ENCODE data around the gene PROM2.
A peak's percentile ranks its signal among the peaks of the same experiment; 100 is the strongest.

The PROM2 gene

DNA sequence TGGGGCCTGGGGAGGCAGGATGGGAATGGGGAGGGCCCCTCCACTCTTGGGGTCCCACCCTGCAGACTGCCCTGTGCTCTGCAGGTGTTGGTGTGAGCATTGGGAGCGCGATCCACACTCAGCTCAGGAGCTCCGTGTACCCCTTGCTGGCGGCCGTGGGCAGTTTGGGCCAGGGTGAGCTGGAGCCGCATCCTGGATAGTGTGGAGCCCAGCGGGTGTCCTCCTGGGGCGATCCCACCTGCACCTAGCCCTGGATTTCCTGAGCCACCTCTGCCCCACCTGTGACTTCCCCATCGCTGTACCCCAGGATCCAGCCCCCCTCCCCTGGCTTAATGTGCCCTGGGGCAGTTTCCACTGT is 2.6 kb downstream of the PROM2 start:
- DNase-seq (no peak), ATAC-seq (no peak)
- H3K4me3 Mint-ChIP-seq = no peak overlapping the region
- H3K4me1 Mint-ChIP-seq = no peaks in the 10 kb centered on the region
- H3K27ac Mint-ChIP-seq = no peak overlapping the region
- no peaks in the 10 kb centered on the region for H3K9me3 Mint-ChIP-seq
- H3K27me3 Mint-ChIP-seq = no peaks in the 10 kb centered on the region

DNA sequence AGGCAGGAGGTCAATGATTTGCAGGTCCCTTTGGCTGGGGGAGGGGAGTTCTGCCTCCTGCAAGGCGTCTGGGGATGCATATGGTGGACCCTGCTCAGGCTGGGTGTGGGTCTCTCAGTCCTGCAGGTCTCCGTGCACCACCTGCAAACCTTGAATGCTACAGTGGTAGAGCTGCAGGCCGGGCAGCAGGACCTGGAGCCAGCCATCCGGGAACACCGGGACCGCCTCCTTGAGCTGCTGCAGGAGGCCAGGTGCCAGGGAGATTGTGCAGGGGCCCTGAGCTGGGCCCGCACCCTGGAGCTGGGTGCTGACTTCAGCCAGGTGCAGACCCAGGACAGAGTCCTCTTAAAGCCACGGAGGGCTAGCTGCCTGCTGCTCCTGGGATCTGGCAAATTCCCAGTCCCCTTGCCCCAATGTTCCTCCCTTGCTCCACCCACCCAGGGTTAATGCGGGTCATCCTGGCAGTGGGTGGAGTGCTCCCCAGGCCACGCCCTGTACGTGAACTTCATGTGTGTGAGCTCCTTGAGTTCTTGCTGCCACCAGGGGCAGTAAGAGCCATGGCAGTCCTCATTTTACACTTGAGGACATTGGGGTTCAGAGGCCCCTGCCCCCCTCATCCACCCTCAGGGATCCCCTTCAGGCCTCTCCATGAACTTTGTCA is 3.1 kb downstream of the PROM2 start:
- H3K4me1 Mint-ChIP-seq = no peaks in the 10 kb centered on the region
- no peaks in the 10 kb centered on the region for H3K9me3 Mint-ChIP-seq
- no peaks in the 10 kb centered on the region for H3K27me3 Mint-ChIP-seq
- H3K4me3 Mint-ChIP-seq = no peak overlapping the region
- H3K27ac Mint-ChIP-seq = peak overlapping the region in 1 of 2 donors; percentile 54
- ATAC-seq = no peak
- DNase-seq = no peak

DNA sequence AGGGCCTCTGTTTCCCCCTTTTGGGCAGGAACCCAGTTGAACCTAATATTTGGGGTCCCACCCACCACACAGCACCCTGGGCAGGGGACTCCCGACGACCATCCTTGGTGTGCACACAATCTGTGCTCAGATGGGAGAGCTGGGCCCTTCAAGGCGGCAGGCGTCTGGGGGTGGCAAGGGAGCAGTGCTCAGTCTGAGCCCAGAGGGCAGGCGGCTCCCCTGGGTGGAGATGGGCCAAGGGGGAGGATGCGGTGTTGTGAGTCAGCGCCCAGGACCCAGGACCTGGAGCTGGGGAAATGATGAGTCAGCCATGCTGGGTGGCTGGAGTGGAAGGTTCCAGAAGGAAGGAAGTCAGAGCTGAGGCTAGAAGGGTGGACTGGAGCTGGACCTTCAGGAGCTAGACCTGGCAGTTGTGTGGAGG is 3.8 kb downstream of the PROM2 start:
- no peaks in the 10 kb centered on the region for H3K4me1 Mint-ChIP-seq
- no peak overlapping the region for H3K27ac Mint-ChIP-seq
- H3K9me3 Mint-ChIP-seq = no peaks in the 10 kb centered on the region
- ATAC-seq (no peak), DNase-seq (no peak)
- no peak overlapping the region for H3K4me3 Mint-ChIP-seq
- H3K27me3 Mint-ChIP-seq = no peaks in the 10 kb centered on the region

DNA sequence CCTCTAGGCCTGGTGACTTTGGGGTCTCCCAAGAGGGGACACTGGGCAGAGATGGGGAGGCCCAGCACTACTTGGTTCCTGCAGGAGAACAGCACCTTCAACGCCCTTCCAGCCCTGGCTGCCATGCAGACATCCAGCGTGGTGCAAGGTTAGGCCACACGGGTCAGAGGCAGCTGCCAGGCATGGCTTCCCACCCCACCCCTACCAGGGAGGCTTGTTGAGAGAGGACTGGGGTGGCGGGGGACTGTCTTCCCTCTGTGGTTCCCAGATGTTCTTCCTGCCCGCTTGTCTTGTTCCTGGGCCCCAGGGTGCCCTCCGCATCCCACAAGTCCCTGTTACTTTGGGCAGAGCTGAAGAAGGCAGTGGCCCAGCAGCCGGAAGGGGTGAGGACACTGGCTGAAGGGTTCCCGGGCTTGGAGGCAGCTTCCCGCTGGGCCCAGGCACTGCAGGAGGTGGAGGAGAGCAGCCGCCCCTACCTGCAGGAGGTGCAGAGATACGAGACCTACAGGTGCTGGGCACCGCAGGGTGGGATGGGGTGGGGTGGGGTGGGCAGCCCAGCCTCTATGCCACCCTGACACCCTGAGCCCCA is 4.5 kb downstream of the PROM2 start:
- Mint-ChIP-seq H3K4me3 (no peak overlapping the region), H3K9me3 (no peaks in the 10 kb centered on the region), H3K27me3 (no peaks in the 10 kb centered on the region), H3K4me1 (no peaks in the 10 kb centered on the region), H3K27ac (no peak overlapping the region)
- ATAC-seq (no peak), DNase-seq (no peak)

- Mint-ChIP-seq H3K9me3 (no peaks in the 10 kb centered on the region), H3K27ac (no peak overlapping the region), H3K4me3 (no peak overlapping the region), H3K4me1 (no peaks in the 10 kb centered on the region), H3K27me3 (no peaks in the 10 kb centered on the region)
- DNase-seq (no peak), ATAC-seq (no peak)
Observed at GRCh38 chr2:95279435-95280035, 5.3 kb downstream of the PROM2 start.

DNA sequence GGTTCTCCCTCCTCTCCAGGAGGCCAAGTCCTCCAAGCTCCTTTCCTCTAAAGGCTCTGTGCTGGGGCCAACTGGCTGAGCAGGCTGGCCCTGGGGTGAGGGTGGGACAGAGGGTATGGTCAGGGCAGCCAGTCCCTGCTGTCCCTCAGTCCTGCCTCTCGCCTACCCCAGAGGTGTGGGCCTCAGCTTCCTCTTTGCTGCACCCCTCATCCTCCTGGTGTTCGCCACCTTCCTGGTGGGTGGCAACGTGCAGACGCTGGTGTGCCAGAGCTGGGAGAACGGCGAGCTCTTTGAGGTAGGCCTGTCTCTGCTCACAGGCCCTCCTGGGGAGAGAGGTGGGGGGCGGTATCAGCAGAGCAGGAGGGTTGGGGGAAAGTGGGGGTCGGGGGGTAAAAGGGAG is 6.8 kb downstream of the PROM2 start:
- ATAC-seq (no peak), DNase-seq (no peak)
- no peak overlapping the region for H3K4me3 Mint-ChIP-seq
- no peaks in the 10 kb centered on the region for H3K27me3 Mint-ChIP-seq
- H3K4me1 Mint-ChIP-seq = no peaks in the 10 kb centered on the region
- no peaks in the 10 kb centered on the region for H3K9me3 Mint-ChIP-seq
- peak overlapping the region in 1 of 2 donors; percentile 54 for H3K27ac Mint-ChIP-seq

- DNase-seq = no peak
Observed at GRCh38 chr2:95281786-95282185, 7.5 kb downstream of the PROM2 start.

DNA sequence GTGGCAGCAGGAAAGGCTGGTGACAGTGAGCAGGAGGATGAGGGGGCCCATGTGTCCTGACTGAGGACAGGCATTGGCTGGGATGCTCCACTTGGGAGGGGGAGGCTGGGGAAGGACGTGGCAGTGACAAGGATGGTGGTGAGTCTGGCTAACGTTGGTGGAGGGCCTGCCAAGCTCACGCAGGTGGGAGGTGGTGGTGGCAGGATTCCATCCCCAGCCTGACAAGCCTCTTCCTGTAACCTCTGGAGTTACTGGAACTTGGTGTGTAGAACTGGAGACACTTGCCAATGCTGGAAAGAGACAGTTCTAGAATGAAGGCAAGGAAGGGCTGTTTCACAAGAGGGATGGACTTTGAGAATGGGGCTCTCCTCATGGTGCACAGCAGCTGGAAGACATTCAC is 8.2 kb downstream of the PROM2 start:
- Mint-ChIP-seq H3K27ac (peak overlapping the region in 1 of 2 donors; percentile 75), H3K9me3 (no peaks in the 10 kb centered on the region), H3K4me3 (no peak overlapping the region), H3K4me1 (no peaks in the 10 kb centered on the region), H3K27me3 (no peaks in the 10 kb centered on the region)
- ATAC-seq = no peak
- DNase-seq = no peak

More at GRCh38 chr2:95281786-95282185, 7.5 kb downstream of the PROM2 start:
- Mint-ChIP-seq H3K27ac (no peak overlapping the region), H3K4me1 (no peaks in the 10 kb centered on the region), H3K9me3 (no peaks in the 10 kb centered on the region), H3K4me3 (no peak overlapping the region), H3K27me3 (no peaks in the 10 kb centered on the region)
- peak; percentile 33 for ATAC-seq

DNA sequence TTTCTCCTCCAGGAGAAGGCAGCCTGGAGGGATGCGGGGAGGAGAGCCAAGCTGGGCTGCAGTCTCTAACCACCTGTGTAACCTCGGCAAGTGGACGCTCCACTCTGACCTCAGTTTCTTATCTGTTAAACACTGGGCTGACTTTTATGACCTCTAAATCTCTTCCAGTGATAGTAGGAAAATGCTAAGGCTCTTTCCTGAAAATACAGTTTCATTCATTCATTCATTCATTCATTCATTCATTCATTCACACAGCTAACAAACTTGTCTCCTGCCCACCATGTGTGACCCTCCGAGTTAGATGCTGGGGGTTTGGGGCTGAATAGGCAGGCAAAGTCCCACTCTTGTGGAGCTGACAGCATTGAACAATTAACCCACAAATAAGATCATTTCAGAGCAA is 9.3 kb downstream of the PROM2 start:
- Mint-ChIP-seq H3K27ac (peak overlapping the region in 1 of 2 donors; percentile 31), H3K9me3 (no peaks in the 10 kb centered on the region), H3K27me3 (no peaks in the 10 kb centered on the region), H3K4me3 (no peak overlapping the region), H3K4me1 (no peaks in the 10 kb centered on the region)
- no peak for DNase-seq
- no peak for ATAC-seq

- peaks cover 5 to 8% of the 10 kb centered on the region in 2 donors for H3K9me3 Mint-ChIP-seq
- no peaks in the 10 kb centered on the region for H3K4me1 Mint-ChIP-seq
- H3K27me3 Mint-ChIP-seq = no peaks in the 10 kb centered on the region
- no peak overlapping the region for H3K4me3 Mint-ChIP-seq
- ATAC-seq = no peak
- DNase-seq = no peak
- no peak overlapping the region for H3K27ac Mint-ChIP-seq
Observed at GRCh38 chr2:95284886-95285541, 10.8 kb downstream of the PROM2 start.

GRCh38 chr2:95285542-95285932 is 11.3 kb downstream of the PROM2 start:
- Mint-ChIP-seq H3K4me3 (no peak overlapping the region), H3K27ac (no peak overlapping the region), H3K4me1 (no peaks in the 10 kb centered on the region), H3K27me3 (no peaks in the 10 kb centered on the region), H3K9me3 (peaks cover 10 to 14% of the 10 kb centered on the region in 2 donors)
- DNase-seq (no peak), ATAC-seq (no peak)

- no peak for DNase-seq
- ATAC-seq = no peak
- Mint-ChIP-seq H3K27me3 (no peaks in the 10 kb centered on the region), H3K27ac (no peak overlapping the region), H3K4me3 (no peak overlapping the region), H3K4me1 (no peaks in the 10 kb centered on the region), H3K9me3 (peaks cover 12 to 29% of the 10 kb centered on the region in 2 donors)
Observed at GRCh38 chr2:95287336-95287735, 13.1 kb downstream of the PROM2 start.

- Mint-ChIP-seq H3K4me1 (no peaks in the 10 kb centered on the region), H3K27ac (no peak overlapping the region), H3K9me3 (peaks cover 12 to 33% of the 10 kb centered on the region in 2 donors), H3K27me3 (no peaks in the 10 kb centered on the region), H3K4me3 (no peak overlapping the region)
- DNase-seq (no peak), ATAC-seq (no peak)
Observed at GRCh38 chr2:95287806-95288205, 13.6 kb downstream of the PROM2 start.

DNA sequence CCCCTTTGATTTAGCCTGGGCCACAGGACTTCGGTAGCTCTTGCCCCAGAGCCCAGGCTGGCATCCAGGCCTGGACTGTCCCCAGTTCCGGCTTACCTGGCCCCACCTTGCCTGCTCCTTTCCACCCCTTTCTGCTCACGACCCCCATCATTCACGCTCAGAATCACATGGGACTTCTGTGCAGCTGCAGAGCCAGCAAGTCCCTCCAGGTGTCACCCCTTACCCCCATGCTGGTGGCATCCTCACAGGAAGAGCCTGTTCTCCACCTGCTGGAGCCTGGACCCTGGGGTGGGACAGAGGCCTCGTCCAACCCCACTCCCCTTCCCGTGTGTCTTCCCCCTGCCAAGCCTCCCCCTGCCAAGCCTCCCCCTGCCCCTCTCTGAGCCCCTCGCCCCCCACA is 15.0 kb downstream of the PROM2 start:
- no peaks in the 10 kb centered on the region for H3K4me1 Mint-ChIP-seq
- no peak for ATAC-seq
- H3K27ac Mint-ChIP-seq = peak overlapping the region in 1 of 2 donors; percentile 79
- H3K4me3 Mint-ChIP-seq = no peak overlapping the region
- no peak for DNase-seq
- no peaks in the 10 kb centered on the region for H3K27me3 Mint-ChIP-seq
- peaks cover 12 to 40% of the 10 kb centered on the region in 2 donors for H3K9me3 Mint-ChIP-seq

DNA sequence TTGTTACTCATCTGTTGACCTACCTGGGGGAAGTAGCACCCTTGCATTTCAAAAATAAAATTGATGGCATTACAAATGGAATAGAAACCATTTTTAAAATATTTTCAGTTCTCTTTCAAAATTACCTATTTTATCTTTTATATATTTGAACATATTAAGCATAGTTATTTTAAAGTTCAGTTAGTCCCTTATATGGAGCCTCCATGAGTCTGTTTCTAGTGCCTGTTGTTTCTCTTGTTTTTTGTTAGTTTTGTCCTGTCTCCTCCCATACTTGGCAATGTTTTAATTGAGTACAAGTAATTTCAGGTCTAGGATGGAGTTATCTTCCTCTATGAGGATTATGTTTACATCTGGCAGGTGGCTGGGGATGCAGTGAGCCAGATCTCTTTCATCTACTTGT is 17.0 kb downstream of the PROM2 start:
- Mint-ChIP-seq H3K27ac (no peak overlapping the region), H3K9me3 (peaks cover 12 to 40% of the 10 kb centered on the region in 2 donors), H3K27me3 (peaks cover 3% of the 10 kb centered on the region), H3K4me1 (no peaks in the 10 kb centered on the region), H3K4me3 (no peak overlapping the region)
- ATAC-seq (no peak), DNase-seq (no peak)

- peaks cover 12 to 40% of the 10 kb centered on the region in 2 donors for H3K9me3 Mint-ChIP-seq
- H3K4me1 Mint-ChIP-seq = peaks cover 8% of the 10 kb centered on the region
- no peak overlapping the region for H3K4me3 Mint-ChIP-seq
- H3K27me3 Mint-ChIP-seq = peaks cover 18% of the 10 kb centered on the region
- no peak overlapping the region for H3K27ac Mint-ChIP-seq
- DNase-seq (no peak), ATAC-seq (no peak)
Observed at GRCh38 chr2:95292623-95293260, 18.5 kb downstream of the PROM2 start.
